ENCODE results near the gene MAP4.

- TF ChIP-seq CTCF (IDR thresholded peaks at IDR 0.05; ENCODE audit: low read depth, low read length, poor library complexity, severe bottlenecking) (peak; percentile 96), EZH2phosphoT487 (IDR thresholded peaks at IDR 0.05; ENCODE audit: borderline replicate concordance, low read length) (no peak)
Measured at GRCh38 chr3:47989981-47990440, 26.2 kb downstream of the MAP4 start.
